DND-41 (cell line): ENCODE results near the gene CEP162.
"Not testable (repeated sequence)": the region's sequence is repeated elsewhere in the genome, so short reads cannot be mapped to it uniquely, and the experiment has no call there.

Experiments
- ATAC-seq: fragments of 200-7000 bp; cut with Tn5 transposase; 3 replicates; pipeline ENCODE4 v1.9.1; 2021; ENCODE audit warnings: low read depth; ENCODE audit not compliant: insufficient read depth
- DNase-seq: peaks from one replicate; pipeline ENCODE4 v3.0.0-alpha.2; 2020
- H2AFZ ChIP-seq: 2 replicates; pipeline ENCODE4 v1.6.0; 2012; ENCODE audit warnings: low read depth, low read length
- H3K27ac ChIP-seq: 2 replicates; pipeline ENCODE4 v1.5.1; 2012; ENCODE audit warnings: low read length, inconsistent platforms
- H3K27me3 ChIP-seq: fragments of 200-600 bp; sonication (generic); 2 replicates; pipeline ENCODE4 v1.6.0; 2012; ENCODE audit warnings: low read length, mild to moderate bottlenecking, inconsistent platforms; ENCODE audit not compliant: insufficient read depth, poor library complexity
- H3K36me3 ChIP-seq: 2 replicates; pipeline ENCODE4 v1.5.1; 2012; ENCODE audit warnings: low read length, inconsistent platforms; ENCODE audit not compliant: insufficient read depth
- H3K4me1 ChIP-seq: 2 replicates; pipeline ENCODE4 v1.5.1; 2012; ENCODE audit warnings: mild to moderate bottlenecking, low read length; ENCODE audit not compliant: insufficient read depth
- H3K4me2 ChIP-seq: 2 replicates; pipeline ENCODE4 v1.6.0; 2012; ENCODE audit warnings: mild to moderate bottlenecking, moderate library complexity, low read length, inconsistent platforms; ENCODE audit not compliant: insufficient read depth
- H3K4me3 ChIP-seq, 2 experiments: fragments of 200-600 bp in 1 of 2; shearing (Covaris generic) in 1 of 2; 2 replicates each; pipeline ENCODE4 v1.5.1; 2012 to 2016; ENCODE audit warnings: inconsistent platforms in 2 of 2, low read length in 2 of 2, mild to moderate bottlenecking in 2 of 2, low read depth in 1 of 2, moderate library complexity in 1 of 2
- H3K79me2 ChIP-seq: 2 replicates; pipeline ENCODE4 v1.6.0; 2012; ENCODE audit warnings: low read length, inconsistent platforms; ENCODE audit not compliant: insufficient read depth
- H3K9ac ChIP-seq: 2 replicates; pipeline ENCODE4 v1.6.0; 2012; ENCODE audit warnings: low read depth, mild to moderate bottlenecking, inconsistent platforms, low read length, moderate library complexity
- H3K9me3 ChIP-seq: 2 replicates; pipeline ENCODE4 v1.5.1; 2012; ENCODE audit warnings: low read length, moderate library complexity, mild to moderate bottlenecking, inconsistent platforms; ENCODE audit not compliant: insufficient read depth, severe bottlenecking
- H4K20me1 ChIP-seq: 2 replicates; pipeline ENCODE4 v1.6.0; 2012; ENCODE audit warnings: low read length; ENCODE audit not compliant: insufficient read depth
- CTCF ChIP-seq: IDR thresholded peaks from 2 replicates; pipeline ENCODE4 v1.5.1; 2012; ENCODE audit warnings: borderline replicate concordance, low read length, moderate library complexity, mild to moderate bottlenecking; ENCODE audit not compliant: poor library complexity, severe bottlenecking; ENCODE audit errors: extremely low read depth
- EZH2 ChIP-seq: IDR thresholded peaks from 3 replicates; pipeline ENCODE4 v1.6.1; 2012; ENCODE audit warnings: borderline replicate concordance, low read depth, mild to moderate bottlenecking, moderate library complexity, low read length, inconsistent platforms; ENCODE audit not compliant: severe bottlenecking

Gene CEP162

GRCh38 chr6:84166395-84166794 lies 61.0 kb downstream of the CEP162 start:
- Histone ChIP-seq H3K27ac (no peak overlapping the region), H3K27me3 (no peaks in the 10 kb centered on the region), H4K20me1 (no peaks in the 10 kb centered on the region), H3K4me3 (no peak overlapping the region), H3K4me2 (no peak overlapping the region), H3K36me3 (peaks cover 25% of the 10 kb centered on the region; the same call in 1 of the 2 replicates), H3K9ac (no peak overlapping the region), H3K9me3 (no peaks in the 10 kb centered on the region), H3K79me2 (no peaks in the 10 kb centered on the region), H2AFZ (no peak overlapping the region), H3K4me1 (no peaks in the 10 kb centered on the region)
- ATAC-seq (no peak), DNase-seq (no peak)
- TF ChIP-seq EZH2, result no peak
- TF ChIP-seq CTCF, result no peak

- not testable (repeated sequence) for H3K27ac ChIP-seq
Measured at GRCh38 chr6:84164328-84164727, 63.1 kb downstream of the CEP162 start.

GRCh38 chr6:84161190-84161589 lies 66.3 kb downstream of the CEP162 start:
- ATAC-seq (no peak), DNase-seq (no peak)
- H2AFZ ChIP-seq, result no peak overlapping the region
- no peaks in the 10 kb centered on the region for H3K27me3 ChIP-seq
- H3K4me3 ChIP-seq, result no peak overlapping the region
- H3K9ac ChIP-seq, result no peak overlapping the region
- TF ChIP-seq EZH2, result no peak
- TF ChIP-seq CTCF, result no peak
- H4K20me1 ChIP-seq, result no peaks in the 10 kb centered on the region
- H3K79me2 ChIP-seq, result no peaks in the 10 kb centered on the region
- H3K4me1 ChIP-seq, result no peaks in the 10 kb centered on the region
- peaks cover 28% of the 10 kb centered on the region; the same call in 1 of the 2 replicates for H3K36me3 ChIP-seq
- H3K4me2 ChIP-seq, result no peak overlapping the region
- no peaks in the 10 kb centered on the region for H3K9me3 ChIP-seq
- H3K27ac ChIP-seq, result no peak overlapping the region

More at GRCh38 chr6:84164328-84164727, 63.1 kb downstream of the CEP162 start:
- not testable (repeated sequence) for H3K9me3 ChIP-seq, H3K79me2 ChIP-seq, H3K9ac ChIP-seq, H3K4me3 ChIP-seq, ATAC-seq, DNase-seq, H4K20me1 ChIP-seq, H2AFZ ChIP-seq, H3K27me3 ChIP-seq, H3K4me1 ChIP-seq, H3K4me2 ChIP-seq
- H3K36me3 ChIP-seq, result peaks cover 23% of the 10 kb centered on the region; the same call in 1 of the 2 replicates

GRCh38 chr6:84156306-84156705 lies 71.1 kb downstream of the CEP162 start:
- peaks cover 40% of the 10 kb centered on the region; the same call in 1 of the 2 replicates for H3K36me3 ChIP-seq
- TF ChIP-seq CTCF (no peak), EZH2 (no peak)
- H3K79me2 ChIP-seq, result no peaks in the 10 kb centered on the region
- no peak overlapping the region for H3K4me2 ChIP-seq
- no peak overlapping the region for H3K4me3 ChIP-seq
- H3K9ac ChIP-seq, result no peak overlapping the region
- no peaks in the 10 kb centered on the region for H4K20me1 ChIP-seq
- no peak overlapping the region for H3K27ac ChIP-seq
- no peak for ATAC-seq
- H3K9me3 ChIP-seq, result no peaks in the 10 kb centered on the region
- no peak overlapping the region for H2AFZ ChIP-seq
- no peak for DNase-seq
- H3K27me3 ChIP-seq, result no peaks in the 10 kb centered on the region
- H3K4me1 ChIP-seq, result no peaks in the 10 kb centered on the region
